ENCODE results near the gene JUND. TPM values are rescaled to one million over a fixed set of nuclear protein-coding genes. Genes with fewer than 3 reads are reported as not detected.
"Not testable (repeated sequence)": the region's sequence is repeated elsewhere in the genome, so short reads cannot be mapped to it uniquely, and the experiment has no call there.

JUND gene
- total RNA-seq, 2 experiments from 2014 or later, result 79.0 to 138 TPM

GRCh38 chr19:18329035-18329376 lies 47.6 kb upstream of the JUND start:
- no peak for TF ChIP-seq EZH2phosphoT487 (IDR thresholded peaks at IDR 0.05; ENCODE audit: borderline replicate concordance, low read depth, low read length)
- TF ChIP-seq, protein P1, sequence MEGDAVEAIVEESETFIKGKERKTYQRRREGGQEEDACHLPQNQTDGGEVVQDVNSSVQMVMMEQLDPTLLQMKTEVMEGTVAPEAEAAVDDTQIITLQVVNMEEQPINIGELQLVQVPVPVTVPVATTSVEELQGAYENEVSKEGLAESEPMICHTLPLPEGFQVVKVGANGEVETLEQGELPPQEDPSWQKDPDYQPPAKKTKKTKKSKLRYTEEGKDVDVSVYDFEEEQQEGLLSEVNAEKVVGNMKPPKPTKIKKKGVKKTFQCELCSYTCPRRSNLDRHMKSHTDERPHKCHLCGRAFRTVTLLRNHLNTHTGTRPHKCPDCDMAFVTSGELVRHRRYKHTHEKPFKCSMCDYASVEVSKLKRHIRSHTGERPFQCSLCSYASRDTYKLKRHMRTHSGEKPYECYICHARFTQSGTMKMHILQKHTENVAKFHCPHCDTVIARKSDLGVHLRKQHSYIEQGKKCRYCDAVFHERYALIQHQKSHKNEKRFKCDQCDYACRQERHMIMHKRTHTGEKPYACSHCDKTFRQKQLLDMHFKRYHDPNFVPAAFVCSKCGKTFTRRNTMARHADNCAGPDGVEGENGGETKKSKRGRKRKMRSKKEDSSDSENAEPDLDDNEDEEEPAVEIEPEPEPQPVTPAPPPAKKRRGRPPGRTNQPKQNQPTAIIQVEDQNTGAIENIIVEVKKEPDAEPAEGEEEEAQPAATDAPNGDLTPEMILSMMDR (conservative IDR thresholded peaks at IDR 0.05; ENCODE audit: low read length), result no peak
- peak overlapping the region; percentile 72; the same call in 1 of the 2 replicates for H2AFZ ChIP-seq (ENCODE audit: low read length)
- no peaks in the 10 kb centered on the region for H3K9me3 ChIP-seq (ENCODE audit: low read length)
- H3K4me3 ChIP-seq (ENCODE audit: low read depth, low read length, poor library complexity, severe bottlenecking), result peak overlapping the region; percentile 56
- H4K20me1 ChIP-seq (ENCODE audit: insufficient read depth, low read length), result no peaks in the 10 kb centered on the region
- ChIA-PET POLR2A (interaction anchor here (0.6 to 3.3 kb wide), 8 partner anchors 10 to 261 kb away, joined by 3 to 19 read pairs (median 4); partner anchors contain the start of gene JUND), CTCF (ENCODE audit: unreplicated experiment) (interaction anchor here (0.6 to 2.3 kb wide), 12 partner anchors 11 to 125 kb away, joined by 3 to 22 read pairs (median 4); partner anchors contain the start of genes JUND and RAB3A)
- peaks cover 27% of the 10 kb centered on the region for H3K4me1 ChIP-seq (ENCODE audit: insufficient read depth, low read length, poor library complexity, severe bottlenecking)
- BruUV-seq (replicated peaks), result no TSS peak
- H3K9me2 ChIP-seq (ENCODE audit: insufficient read depth, low read length), result no peaks in the 10 kb centered on the region
- intact Hi-C loops (cut with micrococcal nuclease; ENCODE audit: unreplicated experiment), result no loop called here
- peak overlapping the region; percentile 66 for H3K4me2 ChIP-seq (ENCODE audit: low read length)
- no peaks in the 10 kb centered on the region for H3K36me3 ChIP-seq (ENCODE audit: insufficient read depth, low read length)
- no peak for DNase-seq (ENCODE audit: low spot score)
- H3K79me2 ChIP-seq (ENCODE audit: insufficient read depth, low read depth, low read length), result no peaks in the 10 kb centered on the region
- no peak overlapping the region for H3K27ac ChIP-seq (ENCODE audit: low read depth, low read length, poor library complexity, severe bottlenecking)

DNA sequence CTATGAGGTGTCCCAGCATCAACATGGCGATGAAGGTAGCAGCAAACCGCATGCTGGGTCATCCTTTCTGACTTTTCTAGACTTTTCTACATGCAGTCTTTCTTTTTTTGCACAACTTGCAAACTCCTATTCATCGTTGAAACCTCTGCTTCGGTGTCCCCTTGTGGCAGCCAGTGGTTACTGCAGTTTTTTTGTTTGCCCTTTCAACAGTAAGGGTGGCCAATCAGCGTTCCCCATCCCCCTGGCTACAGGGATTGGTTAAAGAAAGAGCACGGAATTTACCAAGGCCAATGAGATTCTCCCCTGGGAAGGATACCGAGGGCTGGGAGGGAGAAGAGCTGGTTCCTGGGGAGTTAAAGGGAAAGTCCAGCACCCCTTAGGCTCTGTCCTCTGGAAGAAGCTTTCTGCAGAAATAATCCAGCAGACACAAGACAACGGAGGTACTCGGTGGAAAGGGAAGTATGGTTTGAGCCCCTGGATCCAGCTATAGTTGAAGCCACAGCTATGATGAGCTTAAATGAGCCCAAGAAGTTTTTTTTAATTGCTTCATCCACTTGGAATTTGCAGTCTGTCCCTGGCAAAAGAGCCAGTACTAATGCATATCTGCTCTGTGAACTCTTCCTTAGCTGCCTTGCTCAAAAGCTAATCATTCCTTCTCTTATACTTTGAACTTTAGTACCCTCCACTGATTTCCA lies 47.1 kb upstream of the JUND start:
- H2AFZ ChIP-seq (ENCODE audit: low read length), result peak overlapping the region; percentile 72
- peak; percentile 94 for DNase-seq (ENCODE audit: low spot score)
- H3K9me3 ChIP-seq (ENCODE audit: low read length), result no peaks in the 10 kb centered on the region
- ChIA-PET CTCF (ENCODE audit: unreplicated experiment) (interaction anchor here (0.5 to 2.3 kb wide), 13 partner anchors 11 to 144 kb away, joined by 3 to 22 read pairs (median 4); partner anchors contain the start of genes JUND and RAB3A), POLR2A (interaction anchor here (0.6 to 3.3 kb wide), 8 partner anchors 11 to 261 kb away, joined by 3 to 19 read pairs (median 5); partner anchors contain the start of gene JUND)
- BruUV-seq (replicated peaks), result no TSS peak
- peaks cover 32% of the 10 kb centered on the region for H3K4me1 ChIP-seq (ENCODE audit: insufficient read depth, low read length, poor library complexity, severe bottlenecking)
- no peaks in the 10 kb centered on the region for H3K36me3 ChIP-seq (ENCODE audit: insufficient read depth, low read length)
- no peak overlapping the region for H3K27ac ChIP-seq (ENCODE audit: low read depth, low read length, poor library complexity, severe bottlenecking)
- no peaks in the 10 kb centered on the region for H4K20me1 ChIP-seq (ENCODE audit: insufficient read depth, low read length)
- TF ChIP-seq, protein P1 (conservative IDR thresholded peaks at IDR 0.05; ENCODE audit: low read length), result peak; percentile 90
- TF ChIP-seq EZH2phosphoT487 (IDR thresholded peaks at IDR 0.05; ENCODE audit: borderline replicate concordance, low read depth, low read length), result no peak
- intact Hi-C loops (cut with micrococcal nuclease; ENCODE audit: unreplicated experiment), result loop anchor here (1.0 kb wide), 2 partner anchors 49 to 82 kb away; no protein-coding TSS in a partner anchor
- H3K79me2 ChIP-seq (ENCODE audit: insufficient read depth, low read depth, low read length), result no peaks in the 10 kb centered on the region
- H3K4me2 ChIP-seq (ENCODE audit: low read length), result peak overlapping the region; percentile 66
- peak overlapping the region; percentile 56 for H3K4me3 ChIP-seq (ENCODE audit: low read depth, low read length, poor library complexity, severe bottlenecking)
- no peaks in the 10 kb centered on the region for H3K9me2 ChIP-seq (ENCODE audit: insufficient read depth, low read length)

GRCh38 chr19:18326772-18327171 lies 45.4 kb upstream of the JUND start:
- CTCF ChIA-PET (ENCODE audit: unreplicated experiment), result interaction anchor here (1.7 kb wide), 1 partner anchor 47 kb away, joined by 7 read pairs; no protein-coding TSS in a partner anchor

DNA sequence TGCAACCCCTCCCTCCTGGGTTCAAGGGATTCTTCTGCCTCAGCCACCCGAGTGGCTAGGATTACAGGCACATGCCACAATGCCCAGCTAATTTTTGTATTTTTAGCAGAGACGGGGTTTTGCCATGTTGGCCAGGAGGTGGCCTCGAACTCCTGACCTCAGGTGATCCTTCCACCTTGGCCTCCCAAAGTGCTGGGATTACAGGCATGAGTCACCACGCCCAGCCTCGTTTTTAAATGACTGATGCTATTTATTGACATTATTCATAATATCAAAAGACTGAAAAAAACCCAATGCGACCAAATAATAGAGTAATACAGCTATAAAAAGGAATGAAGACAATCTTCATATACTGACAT lies 42.9 kb upstream of the JUND start:
- H3K4me3 ChIP-seq (ENCODE audit: low read depth, low read length, poor library complexity, severe bottlenecking); H3K9me3 ChIP-seq (ENCODE audit: low read length); CTCF ChIA-PET (ENCODE audit: unreplicated experiment); H3K9me2 ChIP-seq (ENCODE audit: insufficient read depth, low read length); intact Hi-C loops (cut with micrococcal nuclease; ENCODE audit: unreplicated experiment); H4K20me1 ChIP-seq (ENCODE audit: insufficient read depth, low read length); BruUV-seq (replicated peaks); DNase-seq (ENCODE audit: low spot score): not testable (repeated sequence)
- peaks cover 35% of the 10 kb centered on the region for H3K79me2 ChIP-seq (ENCODE audit: insufficient read depth, low read depth, low read length)
- H3K4me2 ChIP-seq (ENCODE audit: low read length), result peak overlapping the region; percentile 74
- peaks cover 24% of the 10 kb centered on the region for H3K36me3 ChIP-seq (ENCODE audit: insufficient read depth, low read length)
- H3K4me1 ChIP-seq (ENCODE audit: insufficient read depth, low read length, poor library complexity, severe bottlenecking), result peaks cover 47% of the 10 kb centered on the region
- POLR2A ChIA-PET, result interaction anchor here (0.5 to 1.8 kb wide), 8 partner anchors 41 to 133 kb away, joined by 3 to 6 read pairs (median 3); partner anchors contain the start of gene JUND
- H3K27ac ChIP-seq (ENCODE audit: low read depth, low read length, poor library complexity, severe bottlenecking), result peak overlapping the region; percentile 90
- peak overlapping the region; percentile 74; the same call in 1 of the 2 replicates for H2AFZ ChIP-seq (ENCODE audit: low read length)

More at GRCh38 chr19:18326772-18327171, 45.4 kb upstream of the JUND start:
- H3K27ac ChIP-seq (ENCODE audit: low read depth, low read length, poor library complexity, severe bottlenecking), result no peak overlapping the region
- no peaks in the 10 kb centered on the region for H4K20me1 ChIP-seq (ENCODE audit: insufficient read depth, low read length)
- no peaks in the 10 kb centered on the region for H3K9me2 ChIP-seq (ENCODE audit: insufficient read depth, low read length)
- BruUV-seq (replicated peaks), result no TSS peak
- TF ChIP-seq, protein P1 (conservative IDR thresholded peaks at IDR 0.05; ENCODE audit: low read length), result no peak
- no peak for TF ChIP-seq EZH2phosphoT487 (IDR thresholded peaks at IDR 0.05; ENCODE audit: borderline replicate concordance, low read depth, low read length)
- peaks cover 4% of the 10 kb centered on the region; the same call in 1 of the 2 replicates for H3K36me3 ChIP-seq (ENCODE audit: insufficient read depth, low read length)
- no peaks in the 10 kb centered on the region for H3K9me3 ChIP-seq (ENCODE audit: low read length)
- peaks cover 37% of the 10 kb centered on the region for H3K4me1 ChIP-seq (ENCODE audit: insufficient read depth, low read length, poor library complexity, severe bottlenecking)
- no peak overlapping the region for H2AFZ ChIP-seq (ENCODE audit: low read length)
- no peak for DNase-seq (ENCODE audit: low spot score)
- H3K79me2 ChIP-seq (ENCODE audit: insufficient read depth, low read depth, low read length), result peaks cover 10% of the 10 kb centered on the region
- H3K4me2 ChIP-seq (ENCODE audit: low read length), result no peak overlapping the region
- POLR2A ChIA-PET, result interaction anchor here (1.0 to 1.3 kb wide), 2 partner anchors 23 to 46 kb away, joined by 4 to 5 read pairs; no protein-coding TSS in a partner anchor
- intact Hi-C loops (cut with micrococcal nuclease; ENCODE audit: unreplicated experiment), result no loop called here
- H3K4me3 ChIP-seq (ENCODE audit: low read depth, low read length, poor library complexity, severe bottlenecking), result no peak overlapping the region

Data from OCI-LY7 (cell line).